ENCODE results near the gene GAS7. TPM values are rescaled to one million over a fixed set of nuclear protein-coding genes. Genes with fewer than 3 reads are reported as not detected.
"Not testable (repeated sequence)": the region's sequence is repeated elsewhere in the genome, so short reads cannot be mapped to it uniquely, and the experiment has no call there.

Gene GAS7
- total and polyA plus RNA-seq, 7 donors: 1.4 to 16.9 (median 7.0) TPM

DNA sequence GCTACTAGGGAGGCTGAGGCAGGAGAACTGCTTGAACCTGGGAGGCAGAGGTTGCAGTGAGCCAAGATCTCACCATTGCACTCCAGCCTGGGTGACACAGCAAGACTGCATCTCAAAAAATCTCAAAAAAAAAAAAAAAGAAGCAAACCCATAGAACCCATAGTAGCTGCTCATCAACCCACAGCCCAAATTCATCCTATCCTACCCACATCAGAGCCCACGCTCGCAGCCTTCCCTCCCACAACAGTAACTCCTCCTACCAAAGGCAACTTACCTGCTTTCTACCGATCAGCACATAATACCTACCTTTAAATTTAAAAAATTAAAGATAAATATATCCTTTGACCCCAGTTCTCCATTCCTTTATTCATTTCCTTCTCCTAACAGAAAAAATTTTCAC, 94.7 kb downstream of the GAS7 start:
- no peaks in the 10 kb centered on the region for H3K4me1 ChIP-seq
- H3K9me3 ChIP-seq: no peaks in the 10 kb centered on the region
- ATAC-seq (no peak), DNase-seq (no peak)
- WGBS, 3 donors: 93 to 96% (median 94%) methylated on average over 3 of the region's 3 CpGs
- intact Hi-C loops (cut with DNase I): no loop called here
- H3K4me3 ChIP-seq: no peak overlapping the region
- H3K27ac ChIP-seq: no peak overlapping the region
- TF ChIP-seq, protein P1, sequence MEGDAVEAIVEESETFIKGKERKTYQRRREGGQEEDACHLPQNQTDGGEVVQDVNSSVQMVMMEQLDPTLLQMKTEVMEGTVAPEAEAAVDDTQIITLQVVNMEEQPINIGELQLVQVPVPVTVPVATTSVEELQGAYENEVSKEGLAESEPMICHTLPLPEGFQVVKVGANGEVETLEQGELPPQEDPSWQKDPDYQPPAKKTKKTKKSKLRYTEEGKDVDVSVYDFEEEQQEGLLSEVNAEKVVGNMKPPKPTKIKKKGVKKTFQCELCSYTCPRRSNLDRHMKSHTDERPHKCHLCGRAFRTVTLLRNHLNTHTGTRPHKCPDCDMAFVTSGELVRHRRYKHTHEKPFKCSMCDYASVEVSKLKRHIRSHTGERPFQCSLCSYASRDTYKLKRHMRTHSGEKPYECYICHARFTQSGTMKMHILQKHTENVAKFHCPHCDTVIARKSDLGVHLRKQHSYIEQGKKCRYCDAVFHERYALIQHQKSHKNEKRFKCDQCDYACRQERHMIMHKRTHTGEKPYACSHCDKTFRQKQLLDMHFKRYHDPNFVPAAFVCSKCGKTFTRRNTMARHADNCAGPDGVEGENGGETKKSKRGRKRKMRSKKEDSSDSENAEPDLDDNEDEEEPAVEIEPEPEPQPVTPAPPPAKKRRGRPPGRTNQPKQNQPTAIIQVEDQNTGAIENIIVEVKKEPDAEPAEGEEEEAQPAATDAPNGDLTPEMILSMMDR (IDR thresholded peaks at IDR 0.05): no peak
- no peaks in the 10 kb centered on the region for H3K27me3 ChIP-seq (ENCODE audit: insufficient read depth in 3 of 3, low read length in 2 of 3)
- H3K36me3 ChIP-seq (ENCODE audit: insufficient read depth in 1 of 2, low read depth in 1 of 2): no peaks in the 10 kb centered on the region

DNA sequence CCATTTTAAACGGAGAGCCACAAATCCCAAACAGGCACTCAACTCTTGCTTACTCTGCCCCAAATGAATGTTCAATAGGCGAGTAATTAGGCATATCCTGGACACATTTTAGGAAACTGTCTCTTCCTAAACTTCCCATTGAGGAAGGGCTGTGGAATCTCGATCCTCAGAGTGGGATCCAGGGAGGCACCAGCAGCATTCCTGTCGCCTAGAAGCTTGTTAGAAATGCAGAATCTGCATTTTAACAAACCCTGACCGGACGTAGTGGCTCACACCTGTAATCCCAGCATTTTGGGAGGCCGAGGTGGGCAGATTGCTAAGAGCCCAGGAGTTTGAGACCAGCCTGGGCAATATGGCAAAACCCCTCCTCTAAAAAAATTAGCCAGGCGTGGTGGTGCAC, 95.6 kb downstream of the GAS7 start:
- no peaks in the 10 kb centered on the region for H3K9me3 ChIP-seq
- intact Hi-C loops (cut with DNase I): no loop called here
- H3K4me1 ChIP-seq: no peaks in the 10 kb centered on the region
- H3K27ac ChIP-seq: no peak overlapping the region
- no peaks in the 10 kb centered on the region for H3K36me3 ChIP-seq (ENCODE audit: insufficient read depth in 1 of 2, low read depth in 1 of 2)
- no peaks in the 10 kb centered on the region for H3K27me3 ChIP-seq (ENCODE audit: insufficient read depth in 3 of 3, low read length in 2 of 3)
- ATAC-seq (no peak), DNase-seq (no peak)
- no peak overlapping the region for H3K4me3 ChIP-seq
- WGBS, 3 donors: 73 to 75% (median 74%) methylated on average over 8 of the region's 8 CpGs
- TF ChIP-seq, protein P1 (IDR thresholded peaks at IDR 0.05): no peak

DNA sequence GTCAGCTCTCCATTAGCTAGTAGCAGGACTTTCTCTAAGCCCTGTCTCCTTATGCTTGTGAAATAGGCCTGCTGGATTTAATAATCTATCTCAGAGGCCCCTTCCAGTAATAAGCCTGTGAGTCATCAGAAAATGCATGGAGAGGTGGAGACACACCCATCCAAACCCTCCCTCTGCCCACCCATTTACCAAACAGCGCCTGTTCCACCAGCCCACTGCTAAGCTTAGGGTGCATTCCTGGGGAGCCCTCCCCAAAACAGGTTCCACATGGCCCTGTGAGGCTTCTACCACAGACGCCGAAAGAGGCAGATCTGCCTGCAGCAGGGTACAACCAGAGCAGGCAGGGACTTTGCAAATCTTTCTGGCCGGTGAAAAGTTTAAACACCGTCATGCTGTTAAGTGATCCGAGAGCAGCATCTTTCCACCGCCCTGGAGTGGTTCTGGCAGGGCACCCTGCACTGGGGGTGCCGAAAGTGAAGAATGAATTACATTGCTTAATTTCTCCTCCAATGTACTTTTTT, 99.3 kb downstream of the GAS7 start:
- no peaks in the 10 kb centered on the region for H3K27me3 ChIP-seq (ENCODE audit: insufficient read depth in 3 of 3, low read length in 2 of 3)
- 73 to 78% (median 74%) methylated on average over 8 of the region's 8 CpGs for WGBS, 3 donors
- TF ChIP-seq, protein P1 (IDR thresholded peaks at IDR 0.05): no peak
- no peaks in the 10 kb centered on the region for H3K36me3 ChIP-seq (ENCODE audit: insufficient read depth in 1 of 2, low read depth in 1 of 2)
- ATAC-seq (peak in 2 of 4 donors; percentile 36 to 56), DNase-seq (no peak)
- H3K27ac ChIP-seq: peak overlapping the region; percentile 4
- no peaks in the 10 kb centered on the region for H3K9me3 ChIP-seq
- no peak overlapping the region for H3K4me3 ChIP-seq
- intact Hi-C loops (cut with DNase I): no loop called here
- H3K4me1 ChIP-seq: no peaks in the 10 kb centered on the region

DNA sequence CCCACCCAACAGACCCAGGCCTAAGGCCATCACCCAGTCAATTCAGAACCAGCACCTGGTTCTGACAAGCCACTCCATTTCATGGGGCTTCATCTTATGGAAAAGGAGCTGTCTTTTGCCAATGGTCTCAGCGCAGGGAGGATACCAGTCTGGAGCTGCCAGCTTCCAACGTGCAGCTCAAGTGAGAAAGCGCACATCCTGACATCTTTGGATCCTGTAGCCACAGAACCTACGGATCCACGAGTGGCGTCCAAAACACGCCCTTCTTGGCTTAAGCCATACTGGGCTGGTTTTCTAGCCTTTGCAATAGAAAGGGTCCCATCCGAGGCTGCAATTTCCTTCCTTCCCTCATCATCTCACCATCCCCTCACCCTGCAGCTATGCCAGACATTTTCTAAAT, 101.8 kb downstream of the GAS7 start:
- Histone ChIP-seq H3K4me1 (no peaks in the 10 kb centered on the region), H3K4me3 (no peak overlapping the region), H3K27ac (no peak overlapping the region), H3K36me3 (ENCODE audit: insufficient read depth in 1 of 2, low read depth in 1 of 2) (no peaks in the 10 kb centered on the region), H3K9me3 (no peaks in the 10 kb centered on the region), H3K27me3 (ENCODE audit: insufficient read depth in 3 of 3, low read length in 2 of 3) (no peaks in the 10 kb centered on the region)
- DNase-seq (no peak), ATAC-seq (no peak)
- TF ChIP-seq, protein P1 (IDR thresholded peaks at IDR 0.05): no peak
- intact Hi-C loops (cut with DNase I): no loop called here
- 82 to 90% (median 85%) methylated on average over 8 of the region's 8 CpGs for WGBS, 3 donors

DNA sequence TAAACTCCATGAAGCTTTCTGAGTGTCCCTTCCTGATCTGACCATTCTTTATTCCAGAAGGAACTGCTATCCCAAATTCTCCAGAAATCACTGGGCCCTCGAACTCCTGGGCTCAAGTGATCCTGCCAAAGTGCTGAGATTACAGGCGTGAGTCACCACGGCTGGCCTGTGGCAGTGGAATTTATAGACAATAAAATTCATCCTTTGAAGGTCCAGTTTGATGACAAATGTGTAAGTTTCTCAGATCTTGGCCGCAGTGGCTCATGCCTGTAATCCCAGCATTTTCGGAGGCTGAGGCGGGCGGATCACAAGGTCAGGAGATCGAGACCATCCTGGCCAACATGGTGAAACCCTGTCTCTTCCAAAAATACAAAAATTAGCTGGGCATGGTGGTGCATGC, 103.1 kb downstream of the GAS7 start:
- H3K27me3 ChIP-seq (ENCODE audit: insufficient read depth in 3 of 3, low read length in 2 of 3); ATAC-seq; H3K4me3 ChIP-seq; H3K9me3 ChIP-seq; H3K4me1 ChIP-seq; H3K27ac ChIP-seq; intact Hi-C loops (cut with DNase I); H3K36me3 ChIP-seq (ENCODE audit: insufficient read depth in 1 of 2, low read depth in 1 of 2): not testable (repeated sequence)
- WGBS, 3 donors: 64 to 70% (median 65%) methylated on average over 8 of the region's 8 CpGs
- peak in 1 of 2 donors; percentile 55 for DNase-seq

All from psoas muscle (tissue), 8 donors.